COLO829 (cell line): Measurements from ENCODE around the gene TIAL1.
"Not testable (repeated sequence)": the region's sequence is repeated elsewhere in the genome, so short reads cannot be mapped to it uniquely, and the experiment has no call there.

Experiments
- DNase-seq: peaks from one replicate; pipeline ENCODE4 v3.0.0; 2012; ENCODE audit warnings: low spot score

The TIAL1 gene

GRCh38 chr10:119549247-119549999 is 47.3 kb downstream of the TIAL1 start:
- DNase-seq, result no peak

- no peak for DNase-seq
Measured at GRCh38 chr10:119546009-119546408, 50.8 kb downstream of the TIAL1 start.

GRCh38 chr10:119545310-119545709 is 51.5 kb downstream of the TIAL1 start:
- no peak for DNase-seq

GRCh38 chr10:119543814-119544642 is 52.7 kb downstream of the TIAL1 start:
- no peak for DNase-seq

- DNase-seq, result no peak
Measured at GRCh38 chr10:119542988-119543813, 53.6 kb downstream of the TIAL1 start.

GRCh38 chr10:119542357-119542987 is 54.3 kb downstream of the TIAL1 start, which contains the start of gene RGS10:
TSS of gene RGS10 (minus strand) at chr10:119542719. CDS start at chr10:119542638, 81 bp downstream.
- peak; percentile 14 for DNase-seq

GRCh38 chr10:119541459-119542356 is 55.1 kb downstream of the TIAL1 start:
- DNase-seq, result no peak

GRCh38 chr10:119541046-119541445 is 55.7 kb downstream of the TIAL1 start:
- no peak for DNase-seq

- no peak for DNase-seq
Measured at GRCh38 chr10:119540038-119540437, 56.7 kb downstream of the TIAL1 start.

- no peak for DNase-seq
Measured at GRCh38 chr10:119539359-119539825, 57.4 kb downstream of the TIAL1 start.

GRCh38 chr10:119538632-119539358 is 58.0 kb downstream of the TIAL1 start:
- DNase-seq, result no peak

GRCh38 chr10:119537953-119538630 is 58.7 kb downstream of the TIAL1 start:
- no peak for DNase-seq

GRCh38 chr10:119536508-119537025 is 60.2 kb downstream of the TIAL1 start:
- no peak for DNase-seq

GRCh38 chr10:119535837-119536507 is 60.8 kb downstream of the TIAL1 start:
- DNase-seq, result no peak

- DNase-seq, result no peak
Measured at GRCh38 chr10:119535305-119535704, 61.5 kb downstream of the TIAL1 start.

- no peak for DNase-seq
Measured at GRCh38 chr10:119533473-119533872, 63.3 kb downstream of the TIAL1 start.

- DNase-seq, result not testable (repeated sequence)
Measured at GRCh38 chr10:119532791-119533190, 64.0 kb downstream of the TIAL1 start.

GRCh38 chr10:119532251-119532650 is 64.5 kb downstream of the TIAL1 start:
- not testable (repeated sequence) for DNase-seq
